H1 (cell line): ENCODE measurements around the gene C22orf39. TPM values are rescaled to one million over a fixed set of nuclear protein-coding genes. Genes with fewer than 3 reads are reported as not detected.

Experiments used
- BCL11A ChIP-seq, 2 experiments: IDR thresholded peaks; one replicate each; pipeline ENCODE4 v1.6.1; 2011; ENCODE audit warnings: low read depth in 2 of 2, low read length in 2 of 2, mild to moderate bottlenecking in 2 of 2
- CTCF ChIP-seq, 3 experiments: IDR thresholded peaks; 1 replicate in 2 of 3; 2 replicates in 1 of 3; pipeline versions ENCODE4 v1.5.1 to v1.6.1; 2011; ENCODE audit warnings: low read length in 3 of 3, mild to moderate bottlenecking in 3 of 3, inconsistent platforms in 2 of 3, low read depth in 1 of 3, moderate library complexity in 1 of 3; ENCODE audit not compliant: insufficient read depth in 1 of 3; ENCODE audit errors: control extremely low read depth in 1 of 3
- JUN ChIP-seq: IDR thresholded peaks from 2 replicates; pipeline ENCODE4 v1.6.1; 2011; ENCODE audit warnings: low read depth, mild to moderate bottlenecking, improper control_type of control experiment, low read length
- PHF8 ChIP-seq: fragments of 200-600 bp; sonication (generic); conservative IDR thresholded peaks from 2 replicates; pipeline ENCODE4 v1.7.1; 2012; ENCODE audit warnings: low read depth, mild to moderate bottlenecking, inconsistent platforms, low read length, moderate library complexity
- POLR2AphosphoS5 ChIP-seq: IDR thresholded peaks from 2 replicates; pipeline ENCODE4 v1.6.1; 2011; ENCODE audit warnings: low read depth, low read length
- SIN3A ChIP-seq, 2 experiments: IDR thresholded peaks in 1 of 2; conservative IDR thresholded peaks in 1 of 2; 2 replicates each; pipeline ENCODE4 v1.6.1; 2011 to 2012; ENCODE audit warnings: low read length in 2 of 2, improper control_type of control experiment in 1 of 2, low read depth in 1 of 2, mild to moderate bottlenecking in 1 of 2
- TBP ChIP-seq: IDR thresholded peaks from 2 replicates; pipeline ENCODE4 v1.6.1; 2011; ENCODE audit warnings: low read depth, low read length, improper control_type of control experiment
- TEAD4 ChIP-seq: IDR thresholded peaks from 2 replicates; pipeline ENCODE4 v1.6.1; 2012; ENCODE audit warnings: low read depth, low read length, inconsistent platforms, mixed read lengths
- ZNF274 ChIP-seq: IDR thresholded peaks from 2 replicates; pipeline ENCODE4 v1.7.0; 2012; ENCODE audit warnings: low read length, borderline replicate concordance; ENCODE audit errors: extremely low read depth
- polyA plus RNA-seq, 7 experiments: library from polyadenylated mRNA; depleted of rRNA in 3 of 7; stranded (reverse) in 5 of 7; unstranded in 2 of 7; fragments of >200 nt in 5 of 7; fragments of 200-250 nt in 2 of 7; gene quantifications; 1 replicate in 5 of 7; 2 replicates in 1 of 7; 4 replicates in 1 of 7; pipeline versions ENCODE4 v1.2.1 to v1.2.3, GENCODE V29; 2011 to 2013; ENCODE audit warnings: missing spikeins in 2 of 7, mixed read lengths in 2 of 7
- total RNA-seq: library from RNA; stranded (reverse); fragmentation: NEBNext Ultra II Directional; extraction: Animal tissue kit (Norgen Biotek cat#: 25700); gene quantifications from 2 replicates; pipeline ENCODE4 v1.2.1, GENCODE V29; 2021

The C22orf39 gene
- total and polyA plus RNA-seq, 2 of the 8 experiments (the other 6 are each of a cell fraction or from before 2014, with no cell fraction given), result 22.7 to 27.7 TPM

GRCh38 chr22:19432133-19432851 lies 15.2 kb downstream of the C22orf39 start, which contains the start of gene MRPL40 (continued):
- TF ChIP-seq ZNF274 (no peak), JUN (no peak), CTCF (IDR thresholded peaks at IDR 0.05; ENCODE audit: control extremely low read depth in 1 of 3, insufficient read depth in 1 of 3, low read depth in 1 of 3, low read length in 3 of 3) (no peak), BCL11A (IDR thresholded peaks at IDR 0.05; ENCODE audit: low read depth in 2 of 2, low read length in 2 of 2) (no peak), PHF8 (peak; percentile 64), POLR2AphosphoS5 (peak; percentile 90), TEAD4 (no peak), TBP (peak; percentile 79), SIN3A (conservative IDR thresholded peaks at IDR 0.05 in 1 of 2, IDR thresholded peaks at IDR 0.05 in 1 of 2; ENCODE audit: low read depth in 1 of 2, low read length in 2 of 2) (peak; percentile 23 to 78; a peak in 2 of 4 replicates)
